Panc1 (cell line): Measurements from ENCODE around the gene PLCH1. TPM values are rescaled to one million over a fixed set of nuclear protein-coding genes. Genes with fewer than 3 reads are reported as not detected.

ENCODE experiments used
- ATAC-seq: fragments of 200-7000 bp; cut with Tn5 transposase; 2 replicates; pipeline ENCODE4 v1.9.1; 2020; ENCODE audit warnings: mild to moderate bottlenecking, moderate library complexity
- Bru-seq: library from RNA; stranded (reverse); fragments of 400-500 nt; gene quantifications from one replicate; lab custom pipeline; 2021; lab: Mats Ljungman, UMichigan
- BruChase-seq, 2 experiments: library from RNA; stranded (reverse); fragments of 400-500 nt; gene quantifications; one replicate each; lab custom pipeline; 2021; lab: Mats Ljungman, UMichigan
- BruUV-seq: library from RNA; stranded (reverse); fragments of 400-500 nt; replicated peaks from 2 replicates; lab custom pipeline; 2021; lab: Mats Ljungman, UMichigan
- CTCF ChIA-PET: fragments of 300-600 bp; sonication (Branson Sonifier 250); formaldehyde crosslinking; loops from one replicate; lab custom pipeline; 2022; ENCODE audit warnings: antibody characterized with exemption; lab: Charles Lee
- POLR2A ChIA-PET: fragments of 300-600 bp; sonication (Branson Sonifier 250); formaldehyde crosslinking; loops from one replicate; lab custom pipeline; 2022; ENCODE audit warnings: antibody characterized with exemption; lab: Charles Lee
- DNase-seq: peaks from one replicate; pipeline ENCODE4 v3.0.0-alpha.2; 2010; ENCODE audit warnings: low read depth, low spot score
- H3K27ac ChIP-seq: 2 replicates; pipeline ENCODE4 v1.5.1; 2011; ENCODE audit warnings: mild to moderate bottlenecking, low read length, inconsistent platforms
- H3K27me3 ChIP-seq: fragments of 200-500 bp; sonication (Bioruptor generic); 2 replicates; pipeline ENCODE4 v1.6.0; 2014; ENCODE audit warnings: low read length, inconsistent platforms; ENCODE audit not compliant: control insufficient read depth, insufficient read depth
- H3K36me3 ChIP-seq: fragments of 200-500 bp; sonication (Bioruptor generic); 2 replicates; pipeline ENCODE4 v1.5.1; 2014; ENCODE audit warnings: inconsistent platforms, mild to moderate bottlenecking, low read length, moderate library complexity; ENCODE audit not compliant: control insufficient read depth, insufficient read depth
- H3K4me1 ChIP-seq: 2 replicates; pipeline ENCODE4 v1.5.1; 2011; ENCODE audit warnings: inconsistent platforms, mild to moderate bottlenecking, low read length, moderate library complexity; ENCODE audit not compliant: control insufficient read depth, insufficient read depth
- H3K4me3 ChIP-seq, 2 experiments: 2 replicates each; pipeline ENCODE4 v1.5.1; 2011 to 2012; ENCODE audit warnings: low read depth in 2 of 2, low read length in 2 of 2, mild to moderate bottlenecking in 2 of 2, inconsistent platforms in 1 of 2, moderate library complexity in 1 of 2
- H3K9me3 ChIP-seq: fragments of 200-500 bp; sonication (Bioruptor generic); 2 replicates; pipeline ENCODE4 v1.5.1; 2014; ENCODE audit warnings: low read depth, mild to moderate bottlenecking, inconsistent platforms, low read length, moderate library complexity; ENCODE audit not compliant: control insufficient read depth, insufficient read depth
- CTCF ChIP-seq: fragments of 450-650 bp; IDR thresholded peaks from 2 replicates; pipeline ENCODE4 v1.5.1; 2017; ENCODE audit warnings: mild to moderate bottlenecking
- POLR2AphosphoS5 ChIP-seq: IDR thresholded peaks from 2 replicates; pipeline ENCODE4 v1.6.1; 2012; ENCODE audit warnings: mild to moderate bottlenecking, low read depth, low read length, moderate library complexity
- REST ChIP-seq, 2 experiments: IDR thresholded peaks; 2 replicates each; pipeline ENCODE4 v1.6.1; 2011 to 2012; ENCODE audit warnings: low read depth in 2 of 2, control low read depth in 1 of 2, low read length in 1 of 2, mild to moderate bottlenecking in 1 of 2, moderate library complexity in 1 of 2; ENCODE audit not compliant: insufficient read depth in 1 of 2
- SIN3A ChIP-seq: IDR thresholded peaks from 2 replicates; pipeline ENCODE4 v1.6.1; 2012; ENCODE audit warnings: low read depth, mild to moderate bottlenecking, low read length, moderate library complexity, borderline replicate concordance; ENCODE audit not compliant: insufficient read depth
- TCF7L2 ChIP-seq: IDR thresholded peaks from 2 replicates; pipeline ENCODE4 v1.6.1; 2011; ENCODE audit warnings: mild to moderate bottlenecking, low read depth, low read length, inconsistent platforms
- in situ Hi-C: cut with HindIII; loops from 2 replicates; pipeline ENCODE4 v1.10.0; 2016; ENCODE audit warnings: low sequenced_read_pairs, low pct_unique_long_range_greater_than_20kb
- intact Hi-C: fragments of 100-400 bp; cut with micrococcal nuclease; formaldehyde crosslinking; loops from one replicate; pipeline ENCODE4 v1.10.0; 2022; ENCODE audit not compliant: unreplicated experiment
- long read RNA-seq: library from polyadenylated mRNA; unstranded; transcript quantifications from one replicate; pipeline ENCODE4 v2.0.0, GENCODE V29; 2021; ENCODE audit not compliant: unreplicated experiment
- polyA plus RNA-seq: library from polyadenylated mRNA; unstranded; fragments of >200 nt; gene quantifications from one replicate; pipeline ENCODE4 v1.2.1, GENCODE V29; 2012; ENCODE audit warnings: missing spikeins; ENCODE audit not compliant: insufficient read length
- total RNA-seq: library from RNA; stranded (reverse); gene quantifications from one replicate; pipeline ENCODE4 v1.2.1, GENCODE V29; 2021; ENCODE audit not compliant: unreplicated experiment

Gene PLCH1
- 0.03 TPM for total RNA-seq
- polyA plus RNA-seq: not detected
- Bru-seq, nascent RNA: percentile 13 among the genes with signal in this experiment
- BruChase-seq, experiment 1, labeled RNA remaining after a 2-hour chase: percentile 14 among the genes with signal in this experiment
- percentile 13 among the genes with signal in this experiment for BruChase-seq, experiment 2, labeled RNA remaining after a 6-hour chase
- long read RNA-seq: 0 reads

GRCh38 chr3:155744626-155745324 is at the start of gene PLCH1:
Gene PLCH1, minus strand, starts transcription at chr3:155745071. Its CDS starts 40,847 bp downstream, at chr3:155704224.
- ATAC-seq: peak; percentile 75
- H3K36me3 ChIP-seq: peaks cover 3% of the 10 kb centered on the region; the same call in 1 of the 2 replicates
- in situ Hi-C loops (no loop called here), intact Hi-C loops (no loop called here)
- H3K4me3 ChIP-seq: peak within 1 kb of the TSS; percentile 52 to 65
- H3K27me3 ChIP-seq: peaks cover 48% of the 10 kb centered on the region
- DNase-seq: no peak
- 0 out of 2 replicates have a peak, but pooled peaks cover 8% of the 10 kb centered on the region for H3K4me1 ChIP-seq
- no peak for TF ChIP-seq TCF7L2
- TF ChIP-seq SIN3A: no peak
- TF ChIP-seq REST (IDR thresholded peaks at IDR 0.05; ENCODE audit: insufficient read depth in 1 of 2, low read depth in 2 of 2, low read length in 1 of 2): no peak
- TF ChIP-seq POLR2AphosphoS5: no peak
- TF ChIP-seq CTCF: no peak
- ChIA-PET CTCF (no interaction called here), POLR2A (no interaction called here)
- no peaks in the 10 kb centered on the region for H3K9me3 ChIP-seq
- H3K27ac ChIP-seq: no peak within 1 kb of the TSS
- no TSS peak for BruUV-seq

- no peak overlapping the region for H3K4me3 ChIP-seq
- DNase-seq (no peak), ATAC-seq (no peak)
- in situ Hi-C loops: no loop called here
- CTCF ChIA-PET: no interaction called here
- TF ChIP-seq REST (IDR thresholded peaks at IDR 0.05; ENCODE audit: insufficient read depth in 1 of 2, low read depth in 2 of 2, low read length in 1 of 2) (no peak), CTCF (no peak), TCF7L2 (no peak), SIN3A (no peak), POLR2AphosphoS5 (no peak)
- H3K4me1 ChIP-seq: no peaks in the 10 kb centered on the region
- no peaks in the 10 kb centered on the region for H3K9me3 ChIP-seq
- no peaks in the 10 kb centered on the region for H3K27me3 ChIP-seq
- POLR2A ChIA-PET: no interaction called here
- intact Hi-C loops: no loop called here
- BruUV-seq: no TSS peak
- no peak overlapping the region for H3K27ac ChIP-seq
- H3K36me3 ChIP-seq: no peaks in the 10 kb centered on the region
Observed at GRCh38 chr3:155792532-155792931, 47.7 kb upstream of the PLCH1 start.
